SK-N-SH (cell line): Measurements from ENCODE around the gene ZNF132. TPM values are rescaled to one million over a fixed set of nuclear protein-coding genes. Genes with fewer than 3 reads are reported as not detected.

Experiments used
- CTCF ChIA-PET: fragments of 300-600, 350-600 bp; formaldehyde crosslinking; extraction: SDS; loops from one replicate; lab custom pipeline; 2021; lab: Yijun Ruan, JAX
- POLR2A ChIA-PET: fragments of 350-600 bp; sonication (Branson Sonifier 250); formaldehyde crosslinking; extraction: SDS; loops from one replicate; lab custom pipeline; 2020; ENCODE audit warnings: antibody characterized with exemption, inconsistent platforms; lab: Yijun Ruan, JAX
- DNase-seq: peaks from one replicate; pipeline ENCODE4 v3.0.0; 2012
- H2AFZ ChIP-seq: fragments of 200-600 bp; sonication (generic); 2 replicates; pipeline ENCODE4 v1.8.1; 2016; ENCODE audit warnings: antibody characterized with exemption, mild to moderate bottlenecking, low read depth
- H3F3A ChIP-seq: fragments of 200-600 bp; sonication (generic); replicated peaks from 2 replicates; pipeline ENCODE3; 2016; ENCODE audit warnings: antibody characterized with exemption, mild to moderate bottlenecking; ENCODE audit not compliant: insufficient read depth
- H3K27ac ChIP-seq, 2 experiments: fragments of 200-500 bp in 1 of 2; fragments of 200-600 bp in 1 of 2; sonication (Bioruptor generic) in 1 of 2; sonication (generic), shearing (Covaris generic) in 1 of 2; 2 replicates each; pipeline versions ENCODE4 v1.5.1 to v1.6.1; 2014 to 2016; ENCODE audit warnings: low read depth in 2 of 2, inconsistent platforms in 1 of 2, low read length in 1 of 2, mild to moderate bottlenecking in 1 of 2, mixed read lengths in 1 of 2
- H3K27me3 ChIP-seq: fragments of 200-600 bp; sonication (generic), shearing (Covaris generic); 2 replicates; pipeline ENCODE4 v1.6.1; 2016; ENCODE audit warnings: mixed run types; ENCODE audit not compliant: insufficient read depth
- H3K36me3 ChIP-seq, 2 experiments: fragments of 200-500 bp in 1 of 2; fragments of 200-600 bp in 1 of 2; sonication (Bioruptor generic) in 1 of 2; sonication (generic) in 1 of 2; replicated peaks in 1 of 2; 2 replicates each; pipeline versions ENCODE3 to v1.5.1; 2014 to 2016; ENCODE audit warnings: low read length in 1 of 2, mild to moderate bottlenecking in 1 of 2; ENCODE audit not compliant: insufficient read depth in 2 of 2, control insufficient read depth in 1 of 2
- H3K4me1 ChIP-seq, 2 experiments: fragments of 200-500 bp in 1 of 2; fragments of 200-600 bp in 1 of 2; sonication (Bioruptor generic) in 1 of 2; sonication (generic), shearing (Covaris generic) in 1 of 2; 2 replicates each; pipeline versions ENCODE4 v1.5.1 to v1.6.1; 2014 to 2016; ENCODE audit warnings: low read depth in 1 of 2, low read length in 1 of 2, mixed run types in 1 of 2; ENCODE audit not compliant: insufficient read depth in 2 of 2, control insufficient read depth in 1 of 2
- H3K4me2 ChIP-seq: fragments of 200-600 bp; sonication (generic), shearing (Covaris generic); 2 replicates; pipeline ENCODE4 v1.6.1; 2017; ENCODE audit warnings: mixed run types
- H3K4me3 ChIP-seq, 2 experiments: fragments of 200-500 bp in 1 of 2; fragments of 200-600 bp in 1 of 2; sonication (Bioruptor generic) in 1 of 2; sonication (generic), shearing (Covaris generic) in 1 of 2; 2 replicates each; pipeline versions ENCODE4 v1.5.1 to v1.8.1; 2014 to 2016; ENCODE audit warnings: low read depth in 2 of 2, inconsistent platforms in 1 of 2, low read length in 1 of 2, mild to moderate bottlenecking in 1 of 2, mixed read lengths in 1 of 2, moderate library complexity in 1 of 2
- H3K79me2 ChIP-seq: fragments of 200-600 bp; sonication (generic); 2 replicates; pipeline ENCODE4 v1.8.1; 2017; ENCODE audit warnings: mild to moderate bottlenecking; ENCODE audit not compliant: insufficient read depth
- H3K9ac ChIP-seq: fragments of 200-600 bp; sonication (generic); 2 replicates; pipeline ENCODE4 v1.6.1; 2017; ENCODE audit warnings: mixed run types
- H3K9me2 ChIP-seq: fragments of 200-600 bp; sonication (generic); 2 replicates; pipeline ENCODE4 v1.6.1; 2017; ENCODE audit warnings: mixed run types
- H3K9me3 ChIP-seq: fragments of 200-600 bp; sonication (generic); 2 replicates; pipeline ENCODE4 v1.6.1; 2017; ENCODE audit warnings: mixed run types, mild to moderate bottlenecking, moderate library complexity
- H4K20me1 ChIP-seq: fragments of 200-600 bp; sonication (generic); 2 replicates; pipeline ENCODE4 v1.6.1; 2017; ENCODE audit warnings: mild to moderate bottlenecking, mixed run types; ENCODE audit not compliant: insufficient read depth
- CTCF ChIP-seq: fragments of 200-600 bp; sonication (generic); IDR thresholded peaks from 2 replicates; pipeline ENCODE4 v1.6.1; 2017; ENCODE audit warnings: antibody characterized with exemption, mild to moderate bottlenecking, moderate library complexity
- ELF1 ChIP-seq: IDR thresholded peaks from 2 replicates; pipeline ENCODE4 v1.4.0; 2012
- EP300 ChIP-seq, 2 experiments: IDR thresholded peaks; 2 replicates each; pipeline versions ENCODE4 v1.4.0 to v1.6.1; 2012; ENCODE audit warnings: borderline replicate concordance in 1 of 2, low read depth in 1 of 2, low read length in 1 of 2
- FOXJ3 ChIP-seq: sonication (generic); formaldehyde crosslinking; IDR thresholded peaks from 2 replicates; pipeline ENCODE4 v1.5.1; 2020; ENCODE audit warnings: mild to moderate bottlenecking, missing genetic modification reagents
- FOXM1 ChIP-seq: IDR thresholded peaks from 2 replicates; pipeline ENCODE4 v1.4.0; 2012; ENCODE audit warnings: low read depth, mild to moderate bottlenecking
- GATA2 ChIP-seq: sonication (generic); formaldehyde crosslinking; IDR thresholded peaks from 2 replicates; pipeline ENCODE4 v1.5.0; 2020; ENCODE audit warnings: mild to moderate bottlenecking, missing genetic modification reagents
- IRF3 ChIP-seq: fragments of 150-350 bp; IDR thresholded peaks from 2 replicates; pipeline ENCODE4 v1.6.1; 2016; ENCODE audit warnings: mild to moderate bottlenecking, low read depth, low read length
- MAX ChIP-seq: IDR thresholded peaks from 2 replicates; pipeline ENCODE4 v1.4.0; 2012; ENCODE audit warnings: low read depth
- MXI1 ChIP-seq: IDR thresholded peaks from 2 replicates; pipeline ENCODE4 v1.6.1; 2012; ENCODE audit warnings: mild to moderate bottlenecking, low read depth, low read length, improper control_type of control experiment
- NFIC ChIP-seq: IDR thresholded peaks from 2 replicates; pipeline ENCODE4 v1.4.0; 2012; ENCODE audit warnings: borderline replicate concordance
- NRF1 ChIP-seq: IDR thresholded peaks from 2 replicates; pipeline ENCODE4 v1.6.1; 2012; ENCODE audit warnings: low read depth, mild to moderate bottlenecking, low read length
- POLR2AphosphoS5 ChIP-seq: IDR thresholded peaks from 2 replicates; pipeline ENCODE4 v1.6.1; 2012; ENCODE audit warnings: low read depth, low read length
- RFX5 ChIP-seq: IDR thresholded peaks from 2 replicates; pipeline ENCODE4 v1.6.1; 2012; ENCODE audit warnings: mild to moderate bottlenecking, improper control_type of control experiment, low read length
- RXRA ChIP-seq: IDR thresholded peaks from 2 replicates; pipeline ENCODE4 v1.4.0; 2012; ENCODE audit warnings: low read depth, mild to moderate bottlenecking, borderline replicate concordance
- SMC3 ChIP-seq: IDR thresholded peaks from 2 replicates; pipeline ENCODE4 v1.6.1; 2012; ENCODE audit warnings: low read depth, low read length, improper control_type of control experiment
- TAF1 ChIP-seq: IDR thresholded peaks from 2 replicates; pipeline ENCODE4 v1.6.1; 2012; ENCODE audit warnings: low read depth, mild to moderate bottlenecking, low read length, moderate library complexity, borderline replicate concordance
- TCF12 ChIP-seq: IDR thresholded peaks from 2 replicates; pipeline ENCODE4 v1.4.0; 2012
- USF2 ChIP-seq: fragments of 150-350 bp; IDR thresholded peaks from 2 replicates; pipeline ENCODE4 v1.6.1; 2017; ENCODE audit warnings: antibody characterized with exemption, low read length, low read depth, borderline replicate concordance
- YY1 ChIP-seq: IDR thresholded peaks from 2 replicates; pipeline ENCODE4 v1.4.0; 2012; ENCODE audit warnings: low read depth, mild to moderate bottlenecking
- ZBTB33 ChIP-seq: IDR thresholded peaks from 2 replicates; pipeline ENCODE4 v1.4.0; 2012; ENCODE audit warnings: low read depth, borderline replicate concordance
- WGBS: methylation state at CpG from one replicate; pipeline ENCODE4 v1.1.6; 2017; ENCODE audit warnings: low lambda C conversion rate; 5-methylcytosine and 5-hydroxymethylcytosine counted together
- polyA plus RNA-seq, 3 experiments: library from polyadenylated mRNA; depleted of rRNA; stranded (reverse); fragments of >200 nt; gene quantifications; 2 replicates each; pipeline ENCODE4 v1.2.3, GENCODE V29; 2012

ZNF132 gene
- polyA plus RNA-seq, 1 of the 3 experiments (the other 2 are of a cell fraction), result 1.3 TPM

- no peak for TF ChIP-seq ELF1
Observed at GRCh38 chr19:58392945-58393724, 46.8 kb downstream of the ZNF132 start (continued).

GRCh38 chr19:58388175-58388526 lies 51.8 kb downstream of the ZNF132 start:
- no peak overlapping the region for H2AFZ ChIP-seq
- CTCF ChIA-PET, result interaction anchor here (0.6 kb wide), 1 partner anchor 775 kb away, joined by 3 read pairs; no protein-coding TSS in a partner anchor
- no peak for TF ChIP-seq MXI1
- no peak for TF ChIP-seq USF2
- TF ChIP-seq TAF1, result no peak
- no peak for TF ChIP-seq GATA2
- no peak for TF ChIP-seq IRF3
- no peak for TF ChIP-seq RFX5
- TF ChIP-seq NRF1, result no peak
- TF ChIP-seq POLR2AphosphoS5, result no peak
- TF ChIP-seq EP300 (IDR thresholded peaks at IDR 0.05; ENCODE audit: borderline replicate concordance in 1 of 2, low read depth in 1 of 2, low read length in 1 of 2), result no peak
- TF ChIP-seq CTCF, result no peak
- no peak for TF ChIP-seq NFIC
- TF ChIP-seq MAX, result no peak
- no peak for TF ChIP-seq FOXJ3
- TF ChIP-seq SMC3, result no peak
- TF ChIP-seq ZBTB33, result no peak
- no peak for TF ChIP-seq RXRA
- no peak for TF ChIP-seq YY1
- no peak for TF ChIP-seq TCF12
- TF ChIP-seq FOXM1, result no peak
- H3F3A ChIP-seq, result peaks cover 22% of the 10 kb centered on the region
- no peaks in the 10 kb centered on the region for H3K9me3 ChIP-seq
- peaks cover 16 to 25% of the 10 kb centered on the region in 2 experiments; a peak in 3 of 4 replicates for H3K4me1 ChIP-seq
- H4K20me1 ChIP-seq, result peaks cover 43% of the 10 kb centered on the region
- H3K9ac ChIP-seq, result peak overlapping the region; percentile 91
- POLR2A ChIA-PET, result interaction anchor here (0.9 to 1.6 kb wide), 5 partner anchors 10 to 131 kb away, joined by 3 to 5 read pairs (median 4); partner anchors contain the start of genes ZBTB45 and ZNF497
- no peak for DNase-seq
- H3K4me3 ChIP-seq, result peak overlapping the region; percentile 87 to 92
- H3K27ac ChIP-seq, result no peak overlapping the region
- H3K79me2 ChIP-seq, result peaks cover 70% of the 10 kb centered on the region
- peak overlapping the region; percentile 85 for H3K4me2 ChIP-seq
- 28% methylated on average over 3 of the region's 3 CpGs for WGBS
- H3K27me3 ChIP-seq, result no peaks in the 10 kb centered on the region
- H3K36me3 ChIP-seq, result peaks cover 27 to 44% of the 10 kb centered on the region in 2 experiments
- H3K9me2 ChIP-seq, result no peaks in the 10 kb centered on the region
